GM23338 (cell line): Measurements from ENCODE around the gene PTPRN2. TPM values are rescaled to one million over a fixed set of nuclear protein-coding genes. Genes with fewer than 3 reads are reported as not detected.

ENCODE experiments used
- ATAC-seq: fragments of 200-7000 bp; cut with Tn5 transposase; 3 replicates; pipeline ENCODE4 v1.9.1; 2020
- DNase-seq: peaks from one replicate; pipeline ENCODE4 v3.0.0-alpha.2; 2015; ENCODE audit warnings: low spot score
- H2AFZ ChIP-seq: fragments of 200-600 bp; sonication (generic); 2 replicates; pipeline ENCODE4 v1.8.0; 2016; ENCODE audit warnings: antibody characterized with exemption, mild to moderate bottlenecking, moderate library complexity
- H3F3A ChIP-seq: fragments of 200-600 bp; sonication (generic); replicated peaks from 2 replicates; pipeline ENCODE4 v1.8.0; 2017; ENCODE audit warnings: antibody characterized with exemption, mixed run types, low read depth
- H3K27ac ChIP-seq: fragments of 200-600 bp; sonication (generic); 2 replicates; pipeline ENCODE4 v1.6.1; 2016; ENCODE audit warnings: low read depth
- H3K27me3 ChIP-seq: fragments of 200-600 bp; sonication (generic); 2 replicates; pipeline ENCODE4 v1.8.0; 2016; ENCODE audit warnings: mild to moderate bottlenecking, mixed run types, moderate library complexity; ENCODE audit not compliant: insufficient read depth
- H3K36me3 ChIP-seq: fragments of 200-600 bp; sonication (generic); 2 replicates; pipeline ENCODE4 v1.8.0; 2016; ENCODE audit warnings: mild to moderate bottlenecking; ENCODE audit not compliant: insufficient read depth
- H3K4me1 ChIP-seq: fragments of 200-600 bp; sonication (generic); 2 replicates; pipeline ENCODE4 v1.8.0; 2016; ENCODE audit warnings: mild to moderate bottlenecking, moderate library complexity; ENCODE audit not compliant: insufficient read depth
- H3K4me2 ChIP-seq: fragments of 200-600 bp; sonication (generic); 2 replicates; pipeline ENCODE4 v1.7.1; 2017; ENCODE audit warnings: mixed run types
- H3K4me3 ChIP-seq: fragments of 200-600 bp; sonication (generic); 2 replicates; pipeline ENCODE4 v1.6.1; 2016; ENCODE audit warnings: mixed run types
- H3K79me2 ChIP-seq: fragments of 200-600 bp; sonication (generic); replicated peaks from 2 replicates; pipeline ENCODE4 v1.8.0; 2017; ENCODE audit warnings: mild to moderate bottlenecking; ENCODE audit not compliant: insufficient read depth
- H3K9me2 ChIP-seq: fragments of 200-600 bp; sonication (generic); 2 replicates; pipeline ENCODE4 v1.8.0; 2017; ENCODE audit not compliant: insufficient read depth
- H4K20me1 ChIP-seq: fragments of 200-600 bp; sonication (generic); replicated peaks from 2 replicates; pipeline ENCODE4 v1.8.0; 2017; ENCODE audit warnings: mild to moderate bottlenecking; ENCODE audit not compliant: insufficient read depth
- H3K27ac Mint-ChIP-seq: 2 replicates; pipeline ENCODE4 v1.8.0; 2020; ENCODE audit warnings: inconsistent platforms, mild to moderate bottlenecking, moderate library complexity, mixed read lengths
- H3K27me3 Mint-ChIP-seq: 3 replicates; pipeline ENCODE4 v1.8.0; 2022; ENCODE audit warnings: low read depth, mild to moderate bottlenecking, moderate library complexity, mixed read lengths, inconsistent platforms; ENCODE audit not compliant: insufficient read depth, poor library complexity
- H3K36me3 Mint-ChIP-seq: 3 replicates; pipeline ENCODE4 v1.8.0; 2021; ENCODE audit warnings: low read depth, mild to moderate bottlenecking, inconsistent platforms, moderate library complexity, mixed read lengths
- H3K4me1 Mint-ChIP-seq: 3 replicates; pipeline ENCODE4 v1.8.0; 2020; ENCODE audit warnings: mild to moderate bottlenecking, inconsistent platforms, mixed read lengths
- H3K4me3 Mint-ChIP-seq: 3 replicates; pipeline ENCODE4 v1.8.0; 2021; ENCODE audit warnings: moderate library complexity, mild to moderate bottlenecking, inconsistent platforms, mixed read lengths
- H3K9me3 Mint-ChIP-seq: 3 replicates; pipeline ENCODE4 v1.8.0; 2020; ENCODE audit warnings: moderate library complexity, mild to moderate bottlenecking, inconsistent platforms, mixed read lengths
- CTCF ChIP-seq, 2 experiments: fragments of 200-600 bp in 1 of 2; sonication (generic) in 1 of 2; conservative IDR thresholded peaks; 2 replicates each; pipeline versions ENCODE4 v1.5.1 to v1.6.1; 2016 to 2017; ENCODE audit warnings: antibody characterized with exemption in 2 of 2, low read depth in 2 of 2, mild to moderate bottlenecking in 2 of 2, moderate library complexity in 1 of 2
- NANOG ChIP-seq: IDR thresholded peaks from 2 replicates; pipeline ENCODE4 v1.6.1; 2016; ENCODE audit warnings: antibody characterized with exemption, borderline replicate concordance
- POLR2AphosphoS5 ChIP-seq: IDR thresholded peaks from 2 replicates; pipeline ENCODE4 v1.6.1; 2016; ENCODE audit warnings: antibody characterized with exemption, low read depth
- STAT1 ChIP-seq: IDR thresholded peaks from one replicate; pipeline ENCODE4 v1.6.1; 2016; ENCODE audit warnings: antibody characterized with exemption; ENCODE audit not compliant: unreplicated experiment
- ZNF114 ChIP-seq: fragments of 250-450 bp; sonication (Bioruptor Pico); IDR thresholded peaks from 2 replicates; pipeline ENCODE4 v1.5.0; 2020; ENCODE audit warnings: mild to moderate bottlenecking, moderate library complexity
- ZNF331 ChIP-seq: fragments of 250-450 bp; sonication (Bioruptor Pico); IDR thresholded peaks from 2 replicates; pipeline ENCODE4 v1.5.0; 2020; ENCODE audit warnings: low read depth, mild to moderate bottlenecking, moderate library complexity
- polyA plus RNA-seq: library from polyadenylated mRNA; unstranded; fragments of >200 nt; fragmentation: Nextera tagmentation; extraction: Ambion mirVana; gene quantifications from 2 replicates; pipeline ENCODE4 v1.2.1, GENCODE V29; 2016
- total RNA-seq: library from RNA; depleted of rRNA; stranded (reverse); fragments of >200 nt; shearing (Covaris generic); gene quantifications from 2 replicates; pipeline ENCODE4 v1.2.3, GENCODE V29; 2014
- TF ChIP-seq, protein P1 (sequence below): IDR thresholded peaks from 2 replicates; pipeline ENCODE4 v1.6.1; 2016; ENCODE audit warnings: antibody characterized with exemption
- TF ChIP-seq, protein P2 (sequence below): IDR thresholded peaks from one replicate; pipeline ENCODE4 v1.6.1; 2018; ENCODE audit warnings: antibody characterized with exemption; ENCODE audit not compliant: unreplicated experiment

PTPRN2 gene
- total and polyA plus RNA-seq, 2 experiments from 2014 or later, result 0.87 to 4.0 TPM

- no peak overlapping the region for H3K27ac ChIP-seq
- no peaks in the 10 kb centered on the region for H3K27me3 ChIP-seq
- no peak overlapping the region for H3K27ac Mint-ChIP-seq
- no peaks in the 10 kb centered on the region for H3K9me2 ChIP-seq
- DNase-seq (no peak), ATAC-seq (no peak)
- no peak overlapping the region for H3K4me3 Mint-ChIP-seq
- H4K20me1 ChIP-seq, result no peaks in the 10 kb centered on the region
- H3K9me3 Mint-ChIP-seq, result peaks cover 100% of the 10 kb centered on the region
- no peaks in the 10 kb centered on the region for H3K36me3 ChIP-seq
- no peak overlapping the region for H3K4me3 ChIP-seq
- H3K4me2 ChIP-seq, result no peak overlapping the region
- no peak for TF ChIP-seq POLR2AphosphoS5
- no peak for TF ChIP-seq ZNF114 (CRISPR knock-in tag)
- TF ChIP-seq, protein P1, sequence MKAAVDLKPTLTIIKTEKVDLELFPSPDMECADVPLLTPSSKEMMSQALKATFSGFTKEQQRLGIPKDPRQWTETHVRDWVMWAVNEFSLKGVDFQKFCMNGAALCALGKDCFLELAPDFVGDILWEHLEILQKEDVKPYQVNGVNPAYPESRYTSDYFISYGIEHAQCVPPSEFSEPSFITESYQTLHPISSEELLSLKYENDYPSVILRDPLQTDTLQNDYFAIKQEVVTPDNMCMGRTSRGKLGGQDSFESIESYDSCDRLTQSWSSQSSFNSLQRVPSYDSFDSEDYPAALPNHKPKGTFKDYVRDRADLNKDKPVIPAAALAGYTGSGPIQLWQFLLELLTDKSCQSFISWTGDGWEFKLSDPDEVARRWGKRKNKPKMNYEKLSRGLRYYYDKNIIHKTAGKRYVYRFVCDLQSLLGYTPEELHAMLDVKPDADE, result no peak
- no peak for TF ChIP-seq CTCF (conservative IDR thresholded peaks at IDR 0.05; ENCODE audit: low read depth in 2 of 2)
- no peak for TF ChIP-seq ZNF331 (CRISPR knock-in tag)
- TF ChIP-seq, protein P2, sequence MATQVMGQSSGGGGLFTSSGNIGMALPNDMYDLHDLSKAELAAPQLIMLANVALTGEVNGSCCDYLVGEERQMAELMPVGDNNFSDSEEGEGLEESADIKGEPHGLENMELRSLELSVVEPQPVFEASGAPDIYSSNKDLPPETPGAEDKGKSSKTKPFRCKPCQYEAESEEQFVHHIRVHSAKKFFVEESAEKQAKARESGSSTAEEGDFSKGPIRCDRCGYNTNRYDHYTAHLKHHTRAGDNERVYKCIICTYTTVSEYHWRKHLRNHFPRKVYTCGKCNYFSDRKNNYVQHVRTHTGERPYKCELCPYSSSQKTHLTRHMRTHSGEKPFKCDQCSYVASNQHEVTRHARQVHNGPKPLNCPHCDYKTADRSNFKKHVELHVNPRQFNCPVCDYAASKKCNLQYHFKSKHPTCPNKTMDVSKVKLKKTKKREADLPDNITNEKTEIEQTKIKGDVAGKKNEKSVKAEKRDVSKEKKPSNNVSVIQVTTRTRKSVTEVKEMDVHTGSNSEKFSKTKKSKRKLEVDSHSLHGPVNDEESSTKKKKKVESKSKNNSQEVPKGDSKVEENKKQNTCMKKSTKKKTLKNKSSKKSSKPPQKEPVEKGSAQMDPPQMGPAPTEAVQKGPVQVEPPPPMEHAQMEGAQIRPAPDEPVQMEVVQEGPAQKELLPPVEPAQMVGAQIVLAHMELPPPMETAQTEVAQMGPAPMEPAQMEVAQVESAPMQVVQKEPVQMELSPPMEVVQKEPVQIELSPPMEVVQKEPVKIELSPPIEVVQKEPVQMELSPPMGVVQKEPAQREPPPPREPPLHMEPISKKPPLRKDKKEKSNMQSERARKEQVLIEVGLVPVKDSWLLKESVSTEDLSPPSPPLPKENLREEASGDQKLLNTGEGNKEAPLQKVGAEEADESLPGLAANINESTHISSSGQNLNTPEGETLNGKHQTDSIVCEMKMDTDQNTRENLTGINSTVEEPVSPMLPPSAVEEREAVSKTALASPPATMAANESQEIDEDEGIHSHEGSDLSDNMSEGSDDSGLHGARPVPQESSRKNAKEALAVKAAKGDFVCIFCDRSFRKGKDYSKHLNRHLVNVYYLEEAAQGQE, result no peak
- no peak for TF ChIP-seq STAT1
- no peak for TF ChIP-seq NANOG
- H3K36me3 Mint-ChIP-seq, result peaks cover 58% of the 10 kb centered on the region
- no peaks in the 10 kb centered on the region for H3K4me1 ChIP-seq
- H3K27me3 Mint-ChIP-seq, result peaks cover 13% of the 10 kb centered on the region
- no peak overlapping the region for H2AFZ ChIP-seq
- H3K4me1 Mint-ChIP-seq, result no peaks in the 10 kb centered on the region
- no peaks in the 10 kb centered on the region for H3K79me2 ChIP-seq
- H3F3A ChIP-seq, result no peaks in the 10 kb centered on the region
Measured at GRCh38 chr7:157990881-157991250, 596.8 kb downstream of the PTPRN2 start.

DNA sequence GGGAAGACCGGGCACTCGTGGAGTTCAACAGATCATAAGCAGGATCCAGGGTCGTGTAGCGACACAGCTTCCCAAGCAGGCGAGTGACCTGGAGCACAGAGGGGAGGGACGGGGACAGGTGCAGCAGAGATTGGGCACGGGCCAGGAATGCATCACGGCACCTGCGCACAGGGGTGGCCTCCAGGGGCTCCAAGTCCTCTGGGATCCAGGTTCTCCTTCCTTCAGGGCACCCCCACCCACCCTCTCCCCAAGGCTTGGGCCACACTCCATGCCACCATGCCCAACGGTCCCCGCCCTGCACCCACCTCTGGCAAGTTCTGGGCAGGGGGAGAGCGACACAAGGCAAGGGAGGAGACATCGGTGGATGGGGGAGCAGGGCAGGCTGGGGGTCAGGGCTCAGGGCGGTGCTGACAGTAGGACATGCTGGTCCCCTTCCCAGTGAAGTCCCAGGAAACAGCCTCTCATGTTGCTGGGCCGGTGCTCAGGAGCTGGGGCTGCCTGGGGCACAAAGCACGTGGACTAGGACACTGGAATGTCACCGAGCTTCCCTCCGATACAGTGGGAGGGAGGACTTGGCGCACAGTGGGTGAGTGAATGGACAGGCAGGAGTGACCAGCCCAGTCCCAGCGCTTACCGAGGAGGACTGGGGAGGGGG is 597.3 kb downstream of the PTPRN2 start:
- no peak overlapping the region for H3K4me3 ChIP-seq
- H3K4me1 ChIP-seq, result no peaks in the 10 kb centered on the region
- H3K9me2 ChIP-seq, result no peaks in the 10 kb centered on the region
- Mint-ChIP-seq H3K9me3 (peaks cover 100% of the 10 kb centered on the region), H3K27me3 (peaks cover 12% of the 10 kb centered on the region), H3K4me1 (no peaks in the 10 kb centered on the region), H3K4me3 (no peak overlapping the region), H3K36me3 (peaks cover 59% of the 10 kb centered on the region), H3K27ac (no peak overlapping the region)
- H3F3A ChIP-seq, result no peaks in the 10 kb centered on the region
- no peak for TF ChIP-seq STAT1
- TF ChIP-seq NANOG, result no peak
- TF ChIP-seq POLR2AphosphoS5, result no peak
- no peak for TF ChIP-seq CTCF (conservative IDR thresholded peaks at IDR 0.05; ENCODE audit: low read depth in 2 of 2)
- no peak overlapping the region for H3K27ac ChIP-seq
- no peaks in the 10 kb centered on the region for H3K27me3 ChIP-seq
- DNase-seq, result no peak
- H4K20me1 ChIP-seq, result no peaks in the 10 kb centered on the region
- H3K79me2 ChIP-seq, result no peaks in the 10 kb centered on the region
- no peak overlapping the region for H3K4me2 ChIP-seq
- ATAC-seq, result no peak
- no peaks in the 10 kb centered on the region for H3K36me3 ChIP-seq
- no peak overlapping the region for H2AFZ ChIP-seq
